ENCODE measurements around the gene NDUFS4.
"Not testable (repeated sequence)": the region's sequence is repeated elsewhere in the genome, so short reads cannot be mapped to it uniquely, and the experiment has no call there.

Gene NDUFS4

DNA sequence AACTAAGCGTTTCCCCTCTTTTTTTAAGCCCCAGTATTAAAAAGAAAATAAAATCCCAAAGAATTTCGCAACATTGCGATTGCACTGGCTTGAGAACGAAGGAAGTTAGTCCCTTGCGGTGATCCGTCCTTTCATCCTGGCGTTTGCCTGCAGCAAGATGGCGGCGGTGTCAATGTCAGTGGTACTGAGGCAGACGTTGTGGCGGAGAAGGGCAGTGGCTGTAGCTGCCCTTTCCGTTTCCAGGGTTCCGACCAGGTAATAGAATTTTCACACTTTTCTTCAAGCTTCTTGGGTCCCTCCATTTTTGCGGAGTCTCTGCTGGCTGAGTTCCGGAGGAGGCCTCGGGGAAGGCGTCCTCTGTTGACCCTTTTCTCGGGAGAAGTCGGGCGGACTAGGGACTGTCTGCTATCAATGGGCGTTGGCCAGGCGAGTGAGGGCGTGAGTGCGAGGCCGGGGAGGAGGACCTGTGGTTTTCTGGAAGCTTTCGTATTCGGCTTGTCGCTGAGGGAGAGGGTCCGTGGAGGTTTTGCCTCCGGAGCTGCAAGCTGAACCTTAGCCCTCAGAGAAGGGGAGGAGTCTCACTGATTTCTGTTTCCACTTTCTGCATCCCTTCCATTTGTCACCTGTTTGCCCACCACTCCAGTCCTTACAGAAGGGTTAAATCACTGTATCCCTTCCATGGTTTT is at the start of gene NDUFS4:
NDUFS4 (plus strand) TSS at position 134 of the 686 bp plus-strand sequence; CDS start at position 158, 24 bp downstream.
- peaks cover 23% of the 10 kb centered on the region for H3K4me1 Mint-ChIP-seq (ENCODE audit: low read depth)
- H3K9me3 Mint-ChIP-seq, result no peaks in the 10 kb centered on the region
- peak within 1 kb of the TSS; percentile 98 for H3K27ac Mint-ChIP-seq
- intact Hi-C loops (cut with micrococcal nuclease), result no loop called here
- H3K4me3 Mint-ChIP-seq, result peak within 1 kb of the TSS; percentile 99
- peaks cover 16% of the 10 kb centered on the region for H3K36me3 Mint-ChIP-seq (ENCODE audit: low read depth)
- H3K27me3 Mint-ChIP-seq, result peaks cover 3% of the 10 kb centered on the region

DNA sequence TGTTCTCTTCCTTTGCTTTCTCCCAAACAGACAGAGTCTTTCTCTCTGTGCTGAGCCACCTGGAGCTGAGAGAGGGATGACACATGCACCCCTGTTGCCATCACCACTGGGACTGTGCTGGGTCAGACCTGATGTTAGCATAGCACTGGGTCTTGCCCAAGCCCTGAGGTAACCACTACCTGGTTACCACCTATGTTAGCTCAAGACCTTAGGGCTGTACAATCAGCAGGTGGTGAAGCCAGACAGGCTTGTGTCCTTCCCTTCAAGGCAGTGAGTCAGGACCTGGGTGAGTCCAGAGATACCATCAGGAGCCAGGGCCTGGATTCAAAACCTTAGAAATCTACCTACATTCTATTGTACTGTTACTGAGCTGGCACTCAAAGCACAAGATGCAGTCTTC is 47.9 kb upstream of the NDUFS4 start:
- Mint-ChIP-seq H3K27me3 (no peaks in the 10 kb centered on the region), H3K27ac (no peak overlapping the region), H3K4me1 (ENCODE audit: low read depth) (no peaks in the 10 kb centered on the region), H3K9me3 (no peaks in the 10 kb centered on the region), H3K4me3 (no peak overlapping the region), H3K36me3 (ENCODE audit: low read depth) (no peaks in the 10 kb centered on the region)
- intact Hi-C loops (cut with micrococcal nuclease), result no loop called here

- Mint-ChIP-seq H3K4me3 (no peak overlapping the region), H3K27ac (no peak overlapping the region), H3K27me3 (no peaks in the 10 kb centered on the region), H3K4me1 (ENCODE audit: low read depth) (no peaks in the 10 kb centered on the region), H3K36me3 (ENCODE audit: low read depth) (no peaks in the 10 kb centered on the region), H3K9me3 (peaks cover 11% of the 10 kb centered on the region)
- intact Hi-C loops (cut with micrococcal nuclease), result no loop called here
Observed at GRCh38 chr5:53515988-53516387, 44.5 kb upstream of the NDUFS4 start.

- intact Hi-C loops (cut with micrococcal nuclease), result no loop called here
- Mint-ChIP-seq H3K36me3 (ENCODE audit: low read depth) (no peaks in the 10 kb centered on the region), H3K27ac (no peak overlapping the region)
Observed at GRCh38 chr5:53520813-53521212, 39.6 kb upstream of the NDUFS4 start.

GRCh38 chr5:53537711-53538110 is 22.7 kb upstream of the NDUFS4 start:
- H3K27ac Mint-ChIP-seq, result no peak overlapping the region
- no peaks in the 10 kb centered on the region for H3K36me3 Mint-ChIP-seq (ENCODE audit: low read depth)
- H3K9me3 Mint-ChIP-seq, result peaks cover 6% of the 10 kb centered on the region
- intact Hi-C loops (cut with micrococcal nuclease), result no loop called here
- H3K4me1 Mint-ChIP-seq (ENCODE audit: low read depth), result no peaks in the 10 kb centered on the region
- H3K4me3 Mint-ChIP-seq, result no peak overlapping the region
- no peaks in the 10 kb centered on the region for H3K27me3 Mint-ChIP-seq

More at GRCh38 chr5:53520813-53521212, 39.6 kb upstream of the NDUFS4 start:
- Mint-ChIP-seq H3K4me3 (no peak overlapping the region), H3K9me3 (peaks cover 14% of the 10 kb centered on the region), H3K4me1 (ENCODE audit: low read depth) (no peaks in the 10 kb centered on the region), H3K27me3 (no peaks in the 10 kb centered on the region)

GRCh38 chr5:53540739-53541138 is 19.7 kb upstream of the NDUFS4 start:
- intact Hi-C loops (cut with micrococcal nuclease); H3K4me3 Mint-ChIP-seq; H3K4me1 Mint-ChIP-seq (ENCODE audit: low read depth); H3K27ac Mint-ChIP-seq; H3K36me3 Mint-ChIP-seq (ENCODE audit: low read depth); H3K9me3 Mint-ChIP-seq; H3K27me3 Mint-ChIP-seq: not testable (repeated sequence)

DNA sequence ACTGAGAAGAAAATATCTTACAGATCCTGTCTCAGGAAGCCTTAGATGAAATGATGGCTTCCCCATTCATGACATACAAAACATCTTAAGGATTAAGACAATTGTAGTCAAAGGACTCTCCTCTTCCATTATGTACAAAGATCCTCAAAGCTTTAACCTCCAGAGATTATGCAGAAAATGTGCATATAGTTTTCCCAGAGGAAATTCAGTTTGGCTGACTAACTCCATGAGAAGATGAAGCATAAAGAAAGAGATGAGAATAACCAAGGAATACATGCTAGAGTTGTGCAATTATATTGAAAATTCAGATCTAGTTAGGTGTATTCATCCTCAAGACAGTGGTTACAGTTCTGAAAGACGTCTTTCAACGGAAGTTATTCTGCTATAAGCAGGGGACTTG is 18.6 kb upstream of the NDUFS4 start:
- peaks cover 6% of the 10 kb centered on the region for H3K9me3 Mint-ChIP-seq
- H3K36me3 Mint-ChIP-seq (ENCODE audit: low read depth), result no peaks in the 10 kb centered on the region
- H3K27me3 Mint-ChIP-seq, result no peaks in the 10 kb centered on the region
- H3K27ac Mint-ChIP-seq, result no peak overlapping the region
- intact Hi-C loops (cut with micrococcal nuclease), result no loop called here
- no peaks in the 10 kb centered on the region for H3K4me1 Mint-ChIP-seq (ENCODE audit: low read depth)
- H3K4me3 Mint-ChIP-seq, result no peak overlapping the region

- intact Hi-C loops (cut with micrococcal nuclease), result no loop called here
- Mint-ChIP-seq H3K27ac (no peak overlapping the region), H3K27me3 (no peaks in the 10 kb centered on the region), H3K4me1 (ENCODE audit: low read depth) (no peaks in the 10 kb centered on the region), H3K36me3 (ENCODE audit: low read depth) (no peaks in the 10 kb centered on the region), H3K9me3 (peaks cover 6% of the 10 kb centered on the region), H3K4me3 (no peak overlapping the region)
Observed at GRCh38 chr5:53542926-53543325, 17.5 kb upstream of the NDUFS4 start.

- Mint-ChIP-seq H3K4me1 (ENCODE audit: low read depth) (peaks cover 1% of the 10 kb centered on the region), H3K36me3 (ENCODE audit: low read depth) (no peaks in the 10 kb centered on the region), H3K4me3 (no peak overlapping the region), H3K27me3 (no peaks in the 10 kb centered on the region), H3K27ac (no peak overlapping the region), H3K9me3 (peaks cover 6% of the 10 kb centered on the region)
- intact Hi-C loops (cut with micrococcal nuclease), result no loop called here
Observed at GRCh38 chr5:53543401-53543800, 17.0 kb upstream of the NDUFS4 start.

GRCh38 chr5:53545744-53546143 is 14.7 kb upstream of the NDUFS4 start:
- Mint-ChIP-seq H3K4me3 (no peak overlapping the region), H3K4me1 (ENCODE audit: low read depth) (peaks cover 9% of the 10 kb centered on the region), H3K27ac (no peak overlapping the region), H3K27me3 (no peaks in the 10 kb centered on the region), H3K36me3 (ENCODE audit: low read depth) (no peaks in the 10 kb centered on the region), H3K9me3 (peaks cover 2% of the 10 kb centered on the region)
- intact Hi-C loops (cut with micrococcal nuclease), result no loop called here

DNA sequence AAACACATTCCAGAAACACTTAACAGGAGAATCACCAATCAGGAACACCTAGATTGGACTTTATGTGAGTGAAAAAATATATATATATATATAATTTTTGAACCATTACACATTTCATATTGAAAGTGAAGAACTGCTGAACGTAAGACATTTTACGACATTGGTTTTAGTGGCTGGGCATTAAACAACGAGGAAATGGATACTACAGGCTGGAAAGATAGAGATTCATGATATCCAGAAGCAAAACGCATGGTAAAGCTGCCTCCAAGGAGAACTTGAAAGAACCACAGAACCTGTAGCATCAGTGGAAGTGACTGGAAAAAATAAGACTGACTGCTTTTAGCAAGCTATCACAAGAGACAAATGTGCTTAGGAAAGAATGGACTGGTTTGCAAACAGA is 13.2 kb upstream of the NDUFS4 start:
- H3K27me3 Mint-ChIP-seq, result no peaks in the 10 kb centered on the region
- H3K4me3 Mint-ChIP-seq, result no peak overlapping the region
- peaks cover 9% of the 10 kb centered on the region for H3K4me1 Mint-ChIP-seq (ENCODE audit: low read depth)
- no peaks in the 10 kb centered on the region for H3K9me3 Mint-ChIP-seq
- intact Hi-C loops (cut with micrococcal nuclease), result no loop called here
- H3K27ac Mint-ChIP-seq, result no peak overlapping the region
- H3K36me3 Mint-ChIP-seq (ENCODE audit: low read depth), result no peaks in the 10 kb centered on the region

- H3K36me3 Mint-ChIP-seq (ENCODE audit: low read depth); H3K4me3 Mint-ChIP-seq; H3K27ac Mint-ChIP-seq; intact Hi-C loops (cut with micrococcal nuclease); H3K9me3 Mint-ChIP-seq; H3K27me3 Mint-ChIP-seq: not testable (repeated sequence)
- H3K4me1 Mint-ChIP-seq (ENCODE audit: low read depth), result peaks cover 18% of the 10 kb centered on the region
Observed at GRCh38 chr5:53548501-53548900, 11.9 kb upstream of the NDUFS4 start.

- Mint-ChIP-seq H3K4me1 (ENCODE audit: low read depth) (peaks cover 18% of the 10 kb centered on the region), H3K4me3 (no peak overlapping the region), H3K27ac (no peak overlapping the region), H3K9me3 (no peaks in the 10 kb centered on the region), H3K27me3 (peaks cover 3% of the 10 kb centered on the region), H3K36me3 (ENCODE audit: low read depth) (no peaks in the 10 kb centered on the region)
- intact Hi-C loops (cut with micrococcal nuclease), result no loop called here
Observed at GRCh38 chr5:53549792-53550191, 10.6 kb upstream of the NDUFS4 start.

- Mint-ChIP-seq H3K27me3 (peaks cover 8% of the 10 kb centered on the region), H3K4me1 (ENCODE audit: low read depth) (peaks cover 18% of the 10 kb centered on the region), H3K9me3 (no peaks in the 10 kb centered on the region), H3K4me3 (no peak overlapping the region), H3K36me3 (ENCODE audit: low read depth) (no peaks in the 10 kb centered on the region), H3K27ac (no peak overlapping the region)
- intact Hi-C loops (cut with micrococcal nuclease), result no loop called here
Observed at GRCh38 chr5:53552561-53552960, 7.9 kb upstream of the NDUFS4 start.

DNA sequence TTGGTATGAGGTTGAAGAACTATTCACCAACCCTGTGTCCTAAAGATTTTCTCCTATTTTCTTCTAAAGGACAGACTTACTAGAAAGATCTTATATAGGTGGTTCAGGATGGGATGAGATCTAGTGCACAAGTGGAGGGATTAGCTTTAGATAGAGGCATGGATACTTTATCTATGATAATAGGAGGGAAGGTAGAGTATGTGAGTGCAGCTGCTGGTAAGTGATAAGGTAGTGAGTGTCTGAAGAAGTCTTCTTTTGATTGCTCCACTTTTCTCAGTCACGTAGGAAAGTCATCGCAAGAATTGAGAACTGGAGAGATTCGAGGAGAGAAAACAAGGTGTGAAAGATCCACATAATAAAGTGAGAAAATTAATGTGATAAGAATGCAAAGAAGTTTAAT is 6.0 kb upstream of the NDUFS4 start:
- Mint-ChIP-seq H3K27me3 (peaks cover 10% of the 10 kb centered on the region), H3K4me1 (ENCODE audit: low read depth) (peaks cover 10% of the 10 kb centered on the region), H3K36me3 (ENCODE audit: low read depth) (no peaks in the 10 kb centered on the region), H3K9me3 (no peaks in the 10 kb centered on the region), H3K27ac (no peak overlapping the region), H3K4me3 (no peak overlapping the region)
- intact Hi-C loops (cut with micrococcal nuclease), result no loop called here
